ENCODE data around the gene TEDC1. TPM values are rescaled to one million over a fixed set of nuclear protein-coding genes. Genes with fewer than 3 reads are reported as not detected.

TEDC1 gene
- total RNA-seq, 1 donor: 7.3 TPM

DNA sequence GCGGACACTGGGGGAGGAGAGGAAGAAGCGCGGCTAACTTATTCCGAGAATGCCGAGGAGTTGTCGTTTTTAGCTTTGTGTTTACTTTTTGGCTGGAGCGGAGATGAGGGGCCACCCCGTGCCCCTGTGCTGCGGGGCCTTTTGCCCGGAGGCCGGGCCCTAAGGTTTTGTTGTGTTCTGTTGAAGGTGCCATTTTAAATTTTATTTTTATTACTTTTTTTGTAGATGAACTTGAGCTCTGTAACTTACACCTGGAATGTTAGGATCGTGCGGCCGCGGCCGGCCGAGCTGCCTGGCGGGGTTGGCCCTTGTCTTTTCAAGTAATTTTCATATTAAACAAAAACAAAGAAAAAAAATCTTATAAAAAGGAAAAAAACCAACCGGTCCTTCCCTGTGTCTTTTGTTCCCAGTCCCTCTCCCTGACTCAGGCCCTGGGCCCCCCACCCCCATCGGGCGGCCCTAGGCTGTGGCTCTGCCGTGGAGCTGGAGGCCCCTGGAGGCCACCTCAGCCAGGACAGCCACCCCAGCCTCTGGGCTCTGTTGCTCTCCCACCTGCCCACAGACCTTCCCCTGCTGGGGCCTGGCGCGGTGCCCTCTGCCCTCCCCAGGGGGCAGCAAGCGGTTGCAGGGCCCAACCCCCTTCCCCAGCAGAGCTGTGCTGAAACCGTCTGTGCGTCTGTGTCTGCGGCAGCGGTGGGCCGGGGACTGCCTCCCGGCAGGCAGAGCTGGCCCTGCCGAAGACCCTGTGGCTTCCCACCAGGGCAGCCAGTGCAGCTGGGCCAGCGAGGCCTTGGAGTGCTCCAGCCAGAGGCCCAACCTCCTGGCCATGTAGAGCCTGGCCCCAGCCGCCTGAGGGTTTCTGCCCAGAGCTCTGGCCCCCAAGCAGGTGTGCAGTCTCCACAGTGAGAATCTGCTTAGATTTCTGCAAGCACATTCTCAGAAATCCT, 20.4 kb upstream of the TEDC1 start:
- no peak for DNase-seq (ENCODE audit: low read depth)
- no peak overlapping the region for H3K4me3 ChIP-seq (ENCODE audit: low read depth, low read length)
- TF ChIP-seq CTCF (IDR thresholded peaks at IDR 0.05; ENCODE audit: insufficient read depth, low read depth, low read length): no peak

GRCh38 chr14:105471297-105471821, 19.7 kb upstream of the TEDC1 start:
- no peak overlapping the region for H3K4me3 ChIP-seq (ENCODE audit: low read depth, low read length)
- no peak for DNase-seq (ENCODE audit: low read depth)
- peak; percentile 21 for TF ChIP-seq CTCF (IDR thresholded peaks at IDR 0.05; ENCODE audit: insufficient read depth, low read depth, low read length)

DNA sequence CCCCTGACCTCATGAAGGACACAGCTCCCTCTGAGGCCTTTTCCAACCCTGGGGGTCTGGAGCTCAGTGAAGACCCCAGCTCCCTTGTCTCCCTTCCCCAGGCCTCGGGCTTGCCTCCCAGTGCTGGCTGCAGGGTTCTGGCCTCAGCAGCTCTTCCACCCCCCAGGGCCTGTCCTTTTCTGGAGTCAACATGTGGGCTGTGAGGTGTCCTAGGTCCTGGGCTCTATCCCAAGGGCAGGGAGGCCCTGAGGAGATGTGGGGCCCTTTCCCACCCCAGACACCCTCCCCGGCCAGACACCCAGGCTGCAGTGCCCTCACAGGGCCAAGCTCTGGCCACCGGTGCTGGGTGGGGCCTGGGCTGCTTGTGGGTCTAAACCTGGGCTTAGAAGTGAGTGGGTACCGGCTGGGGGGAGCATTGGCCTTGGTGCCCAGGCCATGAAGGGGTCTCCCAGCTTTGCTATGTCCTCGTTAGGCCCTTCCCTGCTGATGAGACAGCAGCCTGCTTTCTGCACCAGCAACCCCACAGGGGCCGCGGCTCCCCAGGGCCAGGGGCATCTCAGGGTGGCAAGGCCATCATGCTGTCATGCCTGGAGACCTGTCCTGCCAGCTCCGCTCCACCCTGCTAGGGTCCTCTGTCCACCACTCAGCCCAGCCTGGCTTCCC, 19.1 kb upstream of the TEDC1 start:
- no peak for DNase-seq (ENCODE audit: low read depth)
- no peak overlapping the region for H3K4me3 ChIP-seq (ENCODE audit: low read depth, low read length)
- no peak for TF ChIP-seq CTCF (IDR thresholded peaks at IDR 0.05; ENCODE audit: insufficient read depth, low read depth, low read length)

GRCh38 chr14:105472486-105472991, 18.5 kb upstream of the TEDC1 start:
- TF ChIP-seq CTCF (IDR thresholded peaks at IDR 0.05; ENCODE audit: insufficient read depth, low read depth, low read length): no peak
- no peak overlapping the region for H3K4me3 ChIP-seq (ENCODE audit: low read depth, low read length)
- DNase-seq (ENCODE audit: low read depth): no peak

GRCh38 chr14:105473033-105473676, 17.9 kb upstream of the TEDC1 start:
- TF ChIP-seq CTCF (IDR thresholded peaks at IDR 0.05; ENCODE audit: insufficient read depth, low read depth, low read length): no peak
- DNase-seq (ENCODE audit: low read depth): no peak

DNA sequence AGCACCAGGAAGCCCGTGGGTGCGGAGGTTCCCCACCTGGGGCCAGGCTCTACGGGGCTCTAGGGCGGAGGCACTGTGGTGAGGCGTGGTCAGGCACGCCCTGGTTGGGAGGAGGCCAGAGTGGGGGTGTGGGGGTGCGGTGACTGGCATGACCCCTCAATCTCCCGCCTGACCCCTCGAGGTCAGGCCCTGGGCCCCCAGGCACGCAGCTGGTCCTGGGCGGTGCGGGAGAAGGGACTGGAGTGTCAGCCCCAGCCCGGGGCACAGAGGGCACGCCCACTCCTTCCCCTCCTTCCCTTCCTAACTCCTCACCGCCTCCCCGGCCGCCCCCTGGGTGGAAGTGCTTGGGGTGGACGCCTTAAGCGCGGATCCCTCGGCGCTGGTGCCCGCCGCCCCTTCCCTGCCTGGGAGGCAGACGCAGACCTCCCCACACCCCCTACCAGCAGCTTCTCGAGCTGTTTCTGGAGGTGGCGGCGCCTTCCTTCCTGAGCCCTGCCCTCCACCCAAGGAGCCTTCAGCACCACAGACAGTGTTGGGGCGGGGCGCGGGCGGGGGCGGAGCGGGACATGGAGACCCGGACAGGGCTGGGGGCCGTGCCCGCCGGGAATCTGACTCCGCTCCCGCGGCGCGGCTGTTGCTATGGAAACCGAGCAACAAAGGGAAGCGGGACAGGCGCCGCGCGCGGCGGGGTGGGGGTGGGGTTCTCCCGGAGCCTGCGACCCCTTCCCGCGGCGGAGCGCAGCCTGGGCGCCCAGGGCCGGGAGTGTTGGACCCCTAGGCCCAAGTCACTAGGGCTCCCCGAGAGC, 17.2 kb upstream of the TEDC1 start:
- TF ChIP-seq CTCF (IDR thresholded peaks at IDR 0.05; ENCODE audit: insufficient read depth, low read depth, low read length): no peak
- H3K4me3 ChIP-seq (ENCODE audit: low read depth, low read length): peak overlapping the region; percentile 60
- DNase-seq (ENCODE audit: low read depth): peak; percentile 90

More at GRCh38 chr14:105473033-105473676, 17.9 kb upstream of the TEDC1 start:
- peak overlapping the region; percentile 60 for H3K4me3 ChIP-seq (ENCODE audit: low read depth, low read length)

Data from fibroblast of villous mesenchyme (primary cell).